H9 (cell line): ENCODE data around the gene KLHL10. TPM values are rescaled to one million over a fixed set of nuclear protein-coding genes. Genes with fewer than 3 reads are reported as not detected.

Source experiments
- DNase-seq: peaks from one replicate; pipeline ENCODE4 v3.0.0-alpha.2; 2017
- H2AFZ ChIP-seq: one replicate; pipeline ENCODE4 v1.6.1; 2013; ENCODE audit warnings: mild to moderate bottlenecking, low read length, control low read depth, moderate library complexity
- H2AK5ac ChIP-seq: 2 replicates; pipeline ENCODE4 v1.6.1; 2013; ENCODE audit warnings: low read length, control low read depth, mixed read lengths; ENCODE audit not compliant: insufficient read length
- H2BK120ac ChIP-seq: one replicate; pipeline ENCODE4 v1.6.1; 2013; ENCODE audit warnings: low read depth, mild to moderate bottlenecking, low read length, control low read depth, inconsistent platforms; ENCODE audit not compliant: poor library complexity, severe bottlenecking
- H2BK12ac ChIP-seq: 2 replicates; pipeline ENCODE4 v1.6.1; 2013; ENCODE audit warnings: low read length, control low read depth, mixed read lengths, low read depth; ENCODE audit not compliant: insufficient read length
- H2BK15ac ChIP-seq: 2 replicates; pipeline ENCODE4 v1.6.1; 2013; ENCODE audit warnings: low read depth, low read length, control low read depth
- H2BK20ac ChIP-seq: one replicate; pipeline ENCODE4 v1.6.1; 2013; ENCODE audit warnings: low read depth, mild to moderate bottlenecking, low read length, control low read depth, inconsistent platforms; ENCODE audit not compliant: poor library complexity, severe bottlenecking
- H2BK5ac ChIP-seq: 2 replicates; pipeline ENCODE4 v1.6.1; 2013; ENCODE audit warnings: low read length, control low read depth, mixed read lengths; ENCODE audit not compliant: insufficient read length
- H3K14ac ChIP-seq: 2 replicates; pipeline ENCODE4 v1.6.1; 2013; ENCODE audit warnings: low read length, control low read depth; ENCODE audit not compliant: insufficient read depth
- H3K18ac ChIP-seq: 2 replicates; pipeline ENCODE4 v1.6.1; 2013; ENCODE audit warnings: low read depth, mild to moderate bottlenecking, mixed read lengths, low read length, control low read depth; ENCODE audit not compliant: insufficient read length
- H3K23ac ChIP-seq: 2 replicates; pipeline ENCODE4 v1.6.1; 2013; ENCODE audit warnings: low read length, control low read depth, mixed read lengths, low read depth; ENCODE audit not compliant: insufficient read length
- H3K23me2 ChIP-seq: 2 replicates; pipeline ENCODE4 v1.6.1; 2013; ENCODE audit warnings: low read depth, mild to moderate bottlenecking, mixed read lengths, low read length, control low read depth; ENCODE audit not compliant: insufficient read length, poor library complexity, severe bottlenecking
- H3K27ac ChIP-seq: 2 replicates; pipeline ENCODE4 v1.5.1; 2013; ENCODE audit warnings: low read length, control low read depth, mixed read lengths, low read depth; ENCODE audit not compliant: insufficient read length
- H3K27me3 ChIP-seq: 2 replicates; pipeline ENCODE4 v1.6.1; 2013; ENCODE audit warnings: low read length, control low read depth, inconsistent platforms; ENCODE audit not compliant: insufficient read depth
- H3K4ac ChIP-seq: 2 replicates; pipeline ENCODE4 v1.6.1; 2013; ENCODE audit warnings: low read depth, mild to moderate bottlenecking, control low read depth, inconsistent platforms, low read length, moderate library complexity
- H3K4me1 ChIP-seq: 2 replicates; pipeline ENCODE4 v1.6.1; 2013; ENCODE audit warnings: low read length, control low read depth, inconsistent platforms; ENCODE audit not compliant: insufficient read depth
- H3K4me2 ChIP-seq: 2 replicates; pipeline ENCODE4 v1.6.1; 2013; ENCODE audit warnings: low read length, control low read depth, mixed read lengths; ENCODE audit not compliant: insufficient read length, insufficient read depth
- H3K56ac ChIP-seq: 2 replicates; pipeline ENCODE4 v1.6.1; 2013; ENCODE audit warnings: low read depth, mild to moderate bottlenecking, mixed read lengths, low read length, control low read depth; ENCODE audit not compliant: insufficient read length
- H3K79me1 ChIP-seq: 2 replicates; pipeline ENCODE4 v1.6.1; 2013; ENCODE audit warnings: low read depth, mild to moderate bottlenecking, moderate library complexity, low read length, control low read depth, inconsistent platforms; ENCODE audit not compliant: insufficient read depth, poor library complexity, severe bottlenecking
- H3K79me2 ChIP-seq: 2 replicates; pipeline ENCODE4 v1.6.1; 2013; ENCODE audit warnings: low read length, control low read depth, inconsistent platforms; ENCODE audit not compliant: insufficient read depth
- H3K9ac ChIP-seq: 2 replicates; pipeline ENCODE4 v1.6.1; 2013; ENCODE audit warnings: low read length, control low read depth, mixed read lengths; ENCODE audit not compliant: insufficient read length; ENCODE audit errors: extremely low read depth
- H3K9me3 ChIP-seq: one replicate; pipeline ENCODE4 v1.6.1; 2013; ENCODE audit warnings: low read depth, low read length, inconsistent platforms; ENCODE audit not compliant: control insufficient read depth
- H3T11ph ChIP-seq: one replicate; pipeline ENCODE4 v1.6.1; 2013; ENCODE audit warnings: mild to moderate bottlenecking, low read length, control low read depth, inconsistent platforms
- H4K20me1 ChIP-seq: one replicate; pipeline ENCODE4 v1.6.1; 2013; ENCODE audit not compliant: control insufficient read depth, insufficient read length, insufficient read depth
- H4K5ac ChIP-seq: 2 replicates; pipeline ENCODE4 v1.6.1; 2013; ENCODE audit warnings: low read depth, mild to moderate bottlenecking, mixed read lengths, low read length, control low read depth; ENCODE audit not compliant: insufficient read length
- H4K8ac ChIP-seq: replicated peaks from 2 replicates; pipeline ENCODE4 v1.6.1; 2013; ENCODE audit warnings: low read length, control low read depth, mixed read lengths, low read depth; ENCODE audit not compliant: insufficient read length
- H4K91ac ChIP-seq: 2 replicates; pipeline ENCODE4 v1.6.1; 2013; ENCODE audit warnings: low read depth, mild to moderate bottlenecking, moderate library complexity, mixed read lengths, low read length, control low read depth; ENCODE audit not compliant: insufficient read length
- H3K27ac Mint-ChIP-seq, 3 experiments: 2 replicates in 2 of 3; 3 replicates in 1 of 3; pipeline ENCODE4 v1.8.0; 2020 to 2021; ENCODE audit warnings: mixed read lengths in 3 of 3, mild to moderate bottlenecking in 1 of 3, moderate library complexity in 1 of 3
- H3K27me3 Mint-ChIP-seq: 2 replicates; pipeline ENCODE4 v1.8.0; 2021; ENCODE audit warnings: low read depth, mild to moderate bottlenecking, moderate library complexity, mixed read lengths
- H3K36me3 Mint-ChIP-seq, 3 experiments: 2 replicates in 2 of 3; 3 replicates in 1 of 3; pipeline ENCODE4 v1.8.0; 2020 to 2021; ENCODE audit warnings: low read depth in 3 of 3, mixed read lengths in 3 of 3; ENCODE audit not compliant: insufficient read depth in 1 of 3
- H3K4me1 Mint-ChIP-seq, 2 experiments: 2 replicates each; pipeline ENCODE4 v1.8.0; 2020; ENCODE audit warnings: mixed read lengths in 2 of 2
- H3K4me3 Mint-ChIP-seq, 2 experiments: 2 replicates in 1 of 2; 3 replicates in 1 of 2; pipeline ENCODE4 v1.8.0; 2020 to 2021; ENCODE audit warnings: mild to moderate bottlenecking in 2 of 2, mixed read lengths in 2 of 2, moderate library complexity in 1 of 2
- H3K9me3 Mint-ChIP-seq, 2 experiments: 2 replicates in 1 of 2; 3 replicates in 1 of 2; pipeline ENCODE4 v1.8.0; 2020; ENCODE audit warnings: mild to moderate bottlenecking in 2 of 2, mixed read lengths in 2 of 2, moderate library complexity in 1 of 2
- WGBS: extraction: QIAGEN DNeasy Blood & Tissue Kit; methylation state at CpG from one replicate; pipeline ENCODE4 v1.1.7; 2013; ENCODE audit warnings: missing lambda C conversion rate, low lambda C conversion rate, mixed read lengths; ENCODE audit not compliant: insufficient read length; ENCODE audit errors: extremely low coverage; 5-methylcytosine and 5-hydroxymethylcytosine counted together
- total RNA-seq: library from RNA; stranded (reverse); gene quantifications from 2 replicates; pipeline ENCODE4 v1.2.1, GENCODE V29; 2021
- TF ChIP-seq, protein P1 (sequence below): fragments of 200-600 bp; sonication (generic); conservative IDR thresholded peaks from 3 replicates; pipeline ENCODE4 v1.8.0; 2021; ENCODE audit warnings: antibody characterized with exemption, mild to moderate bottlenecking

KLHL10 gene
- total RNA-seq, 1 experiment from 2014 or later: 0.46 TPM

DNA sequence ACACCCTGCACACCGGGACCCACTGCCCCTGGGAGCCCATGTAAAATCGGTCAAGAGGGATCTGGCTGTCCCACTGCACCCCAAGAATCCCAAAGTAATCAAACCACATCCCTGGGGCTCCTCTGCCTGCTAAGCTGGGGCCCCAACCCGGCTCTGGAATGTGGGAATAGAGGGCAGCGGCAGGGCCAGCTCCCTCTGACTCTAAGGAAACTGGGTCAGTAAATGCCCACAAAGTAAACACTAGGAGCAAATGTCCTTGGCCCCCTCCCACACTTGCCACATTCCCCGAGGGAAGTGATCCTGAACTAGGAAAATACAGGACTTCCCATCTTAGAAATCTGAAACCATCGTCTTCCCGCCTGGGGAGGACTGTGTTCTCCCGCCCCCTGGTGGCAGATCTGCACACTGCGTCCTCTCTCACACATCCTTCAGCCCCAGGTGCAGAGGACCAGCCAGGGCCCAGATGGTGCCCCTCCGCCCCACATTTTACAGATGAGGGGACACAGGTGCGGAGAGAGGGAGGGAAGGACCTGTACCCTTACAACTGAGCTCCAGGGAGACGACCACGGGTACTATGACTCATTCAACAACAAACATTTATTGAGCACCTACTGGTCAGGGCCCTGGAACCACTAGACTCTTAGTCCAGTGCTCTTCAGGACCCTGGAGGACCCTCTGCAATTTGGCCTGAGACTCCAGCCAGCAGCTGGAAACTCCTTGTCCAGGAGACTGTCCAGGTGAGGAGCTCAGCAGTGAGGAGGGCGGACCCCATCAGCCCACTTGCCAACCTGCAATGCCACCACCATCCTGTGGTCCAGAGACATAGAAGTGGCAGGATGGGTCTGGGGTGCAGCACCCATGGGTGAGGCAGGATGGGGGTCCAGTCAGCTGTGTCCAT is 36.0 kb upstream of the KLHL10 start:
- Histone ChIP-seq H4K8ac (no peak overlapping the region), H3K14ac (no peak overlapping the region; the same call in 1 of the 2 replicates), H2BK15ac (no peak overlapping the region), H3K23ac (no peak overlapping the region), H3K27me3 (no peaks in the 10 kb centered on the region), H2BK12ac (no peak overlapping the region), H4K20me1 (no peaks in the 10 kb centered on the region), H4K5ac (no peak overlapping the region), H2BK5ac (no peak overlapping the region), H3K56ac (no peak overlapping the region), H2BK120ac (no peak overlapping the region), H3K23me2 (no peaks in the 10 kb centered on the region), H3K79me1 (no peaks in the 10 kb centered on the region), H3K4ac (no peak overlapping the region), H3K27ac (no peak overlapping the region), H2AFZ (no peak overlapping the region), H3T11ph (no peak overlapping the region), H3K9ac (no peak overlapping the region), H2BK20ac (no peak overlapping the region), H3K79me2 (no peaks in the 10 kb centered on the region), H3K18ac (peak overlapping the region; percentile 46), H3K4me2 (peak overlapping the region; percentile 18), H3K4me1 (no peaks in the 10 kb centered on the region; the same call in 1 of the 2 replicates), H3K9me3 (no peaks in the 10 kb centered on the region), H4K91ac (no peak overlapping the region), H2AK5ac (no peak overlapping the region)
- no CpG with 5 or more reads among the region's 14 CpGs for WGBS
- H3K4me1 Mint-ChIP-seq: peaks cover 22 to 26% of the 10 kb centered on the region in 2 experiments
- H3K9me3 Mint-ChIP-seq: no peaks in the 10 kb centered on the region
- H3K27me3 Mint-ChIP-seq: peaks cover 3% of the 10 kb centered on the region
- TF ChIP-seq, protein P1, sequence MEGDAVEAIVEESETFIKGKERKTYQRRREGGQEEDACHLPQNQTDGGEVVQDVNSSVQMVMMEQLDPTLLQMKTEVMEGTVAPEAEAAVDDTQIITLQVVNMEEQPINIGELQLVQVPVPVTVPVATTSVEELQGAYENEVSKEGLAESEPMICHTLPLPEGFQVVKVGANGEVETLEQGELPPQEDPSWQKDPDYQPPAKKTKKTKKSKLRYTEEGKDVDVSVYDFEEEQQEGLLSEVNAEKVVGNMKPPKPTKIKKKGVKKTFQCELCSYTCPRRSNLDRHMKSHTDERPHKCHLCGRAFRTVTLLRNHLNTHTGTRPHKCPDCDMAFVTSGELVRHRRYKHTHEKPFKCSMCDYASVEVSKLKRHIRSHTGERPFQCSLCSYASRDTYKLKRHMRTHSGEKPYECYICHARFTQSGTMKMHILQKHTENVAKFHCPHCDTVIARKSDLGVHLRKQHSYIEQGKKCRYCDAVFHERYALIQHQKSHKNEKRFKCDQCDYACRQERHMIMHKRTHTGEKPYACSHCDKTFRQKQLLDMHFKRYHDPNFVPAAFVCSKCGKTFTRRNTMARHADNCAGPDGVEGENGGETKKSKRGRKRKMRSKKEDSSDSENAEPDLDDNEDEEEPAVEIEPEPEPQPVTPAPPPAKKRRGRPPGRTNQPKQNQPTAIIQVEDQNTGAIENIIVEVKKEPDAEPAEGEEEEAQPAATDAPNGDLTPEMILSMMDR: peak; percentile 98
- peak overlapping the region; percentile 83 to 91 (median 85); a peak in 4 of 7 replicates for H3K27ac Mint-ChIP-seq
- H3K36me3 Mint-ChIP-seq: peaks cover 12 to 18% (median 16%) of the 10 kb centered on the region in 3 experiments; a peak in 6 of 7 replicates
- peak; percentile 92 for DNase-seq
- H3K4me3 Mint-ChIP-seq: peak overlapping the region; percentile 28 to 66
